ENCODE data around the gene DDX10. TPM values are rescaled to one million over a fixed set of nuclear protein-coding genes. Genes with fewer than 3 reads are reported as not detected.

Gene DDX10
- total and polyA plus RNA-seq, 2 experiments from 2014 or later = 32.4 to 37.8 TPM

- TF ChIP-seq CTCF (conservative IDR thresholded peaks at IDR 0.05; ENCODE audit: low read depth in 2 of 2) = no peak
- no peak for TF ChIP-seq EZH2phosphoT487 (IDR thresholded peaks at IDR 0.05; ENCODE audit: unreplicated experiment)
- TF ChIP-seq POLR2AphosphoS5 (IDR thresholded peaks at IDR 0.05; ENCODE audit: low read depth) = no peak
- no peak for TF ChIP-seq ETS1 (IDR thresholded peaks at IDR 0.05)
- TF ChIP-seq ZNF114 (CRISPR knock-in tag; IDR thresholded peaks at IDR 0.05) = no peak
- Histone ChIP-seq H3K9me2 (ENCODE audit: insufficient read depth) (peaks cover 7% of the 10 kb centered on the region), H3K4me3 (no peak overlapping the region), H3K79me2 (replicated peaks; ENCODE audit: insufficient read depth) (no peaks in the 10 kb centered on the region), H3K4me2 (no peak overlapping the region), H4K20me1 (replicated peaks; ENCODE audit: insufficient read depth) (no peaks in the 10 kb centered on the region), H2AFZ (no peak overlapping the region), H3K27me3 (ENCODE audit: insufficient read depth) (no peaks in the 10 kb centered on the region), H3K4me1 (ENCODE audit: insufficient read depth) (peaks cover 27% of the 10 kb centered on the region), H3F3A (replicated peaks; ENCODE audit: low read depth) (no peaks in the 10 kb centered on the region), H3K36me3 (ENCODE audit: insufficient read depth) (no peaks in the 10 kb centered on the region), H3K27ac (ENCODE audit: low read depth) (no peak overlapping the region)
- ATAC-seq (no peak), DNase-seq (ENCODE audit: low spot score) (no peak)
- H3K27ac Mint-ChIP-seq = no peak overlapping the region
- H3K4me1 Mint-ChIP-seq = peaks cover 36% of the 10 kb centered on the region
- no peak overlapping the region for H3K4me3 Mint-ChIP-seq
- no peaks in the 10 kb centered on the region for H3K36me3 Mint-ChIP-seq (ENCODE audit: low read depth)
- peaks cover 3% of the 10 kb centered on the region for H3K27me3 Mint-ChIP-seq (ENCODE audit: insufficient read depth, low read depth, poor library complexity)
- no peaks in the 10 kb centered on the region for H3K9me3 Mint-ChIP-seq
Measured at GRCh38 chr11:108931168-108931567, 266.3 kb downstream of the DDX10 start.

- H3K9me3 Mint-ChIP-seq = no peaks in the 10 kb centered on the region
- H3K9me2 ChIP-seq (ENCODE audit: insufficient read depth) = peaks cover 7% of the 10 kb centered on the region
- H3K27ac Mint-ChIP-seq = peak overlapping the region; percentile 73
- H3K36me3 ChIP-seq (ENCODE audit: insufficient read depth) = no peaks in the 10 kb centered on the region
- no peak overlapping the region for H2AFZ ChIP-seq
- TF ChIP-seq EZH2 (IDR thresholded peaks at IDR 0.05; ENCODE audit: low read depth, unreplicated experiment) = no peak
- no peak for TF ChIP-seq STAT1 (IDR thresholded peaks at IDR 0.05; ENCODE audit: unreplicated experiment)
- no peak for TF ChIP-seq CTCF (conservative IDR thresholded peaks at IDR 0.05; ENCODE audit: low read depth in 2 of 2)
- no peak for TF ChIP-seq JUNB (IDR thresholded peaks at IDR 0.05; ENCODE audit: unreplicated experiment)
- no peak for TF ChIP-seq CREB1 (CRISPR knock-in tag; IDR thresholded peaks at IDR 0.05; ENCODE audit: low read depth)
- H3K27me3 Mint-ChIP-seq (ENCODE audit: insufficient read depth, low read depth, poor library complexity) = peaks cover 3% of the 10 kb centered on the region
- peaks cover 29% of the 10 kb centered on the region for H3K4me1 Mint-ChIP-seq
- no peaks in the 10 kb centered on the region for H3F3A ChIP-seq (replicated peaks; ENCODE audit: low read depth)
- H3K27me3 ChIP-seq (ENCODE audit: insufficient read depth) = no peaks in the 10 kb centered on the region
- no peaks in the 10 kb centered on the region for H4K20me1 ChIP-seq (replicated peaks; ENCODE audit: insufficient read depth)
- peaks cover 18% of the 10 kb centered on the region for H3K4me1 ChIP-seq (ENCODE audit: insufficient read depth)
- no peak for ATAC-seq
- no peaks in the 10 kb centered on the region; the same call in 2 of the 3 replicates for H3K36me3 Mint-ChIP-seq (ENCODE audit: low read depth)
- no peak for DNase-seq (ENCODE audit: low spot score)
- H3K27ac ChIP-seq (ENCODE audit: low read depth) = 0 out of 2 replicates have a peak overlapping the region, but pooled peaks have one; percentile 47
- H3K4me2 ChIP-seq = peak overlapping the region; percentile 65
- no peak overlapping the region; the same call in 2 of the 3 replicates for H3K4me3 Mint-ChIP-seq
- H3K79me2 ChIP-seq (replicated peaks; ENCODE audit: insufficient read depth) = no peaks in the 10 kb centered on the region
- no peak overlapping the region for H3K4me3 ChIP-seq
Measured at GRCh38 chr11:108933630-108934029, 268.8 kb downstream of the DDX10 start.
